MM.1S (cell line): ENCODE data around the gene TMEM14A.

Source experiments
- DNase-seq: peaks from one replicate; pipeline ENCODE4 v3.0.0-alpha.2; 2015
- H2AFZ ChIP-seq: fragments of 300-600 bp; sonication (generic); 2 replicates; pipeline ENCODE4 v1.6.0; 2016; ENCODE audit warnings: antibody characterized with exemption, low read length
- H3F3A ChIP-seq: fragments of 300-600 bp; sonication (generic); 2 replicates; pipeline ENCODE4 v1.6.1; 2016; ENCODE audit warnings: mild to moderate bottlenecking, antibody characterized with exemption, low read length, moderate library complexity, mixed read lengths; ENCODE audit not compliant: insufficient read depth
- H3K27ac ChIP-seq: fragments of 300-600 bp; sonication (generic); 2 replicates; pipeline ENCODE4 v1.5.1; 2016; ENCODE audit warnings: mild to moderate bottlenecking, low read length
- H3K27me3 ChIP-seq: fragments of 300-600 bp; sonication (generic); replicated peaks from 2 replicates; pipeline ENCODE4 v1.6.0; 2016; ENCODE audit warnings: low read length; ENCODE audit not compliant: insufficient read depth
- H3K36me3 ChIP-seq: fragments of 300-600 bp; sonication (generic); replicated peaks from 2 replicates; pipeline ENCODE4 v1.6.1; 2016; ENCODE audit warnings: mild to moderate bottlenecking, low read length, mixed read lengths; ENCODE audit not compliant: insufficient read depth
- H3K4me1 ChIP-seq: fragments of 300-600 bp; sonication (generic); 2 replicates; pipeline ENCODE4 v1.6.1; 2016; ENCODE audit warnings: low read length, mixed read lengths
- H3K4me2 ChIP-seq: fragments of 300-600 bp; sonication (generic); 2 replicates; pipeline ENCODE4 v1.6.0; 2016; ENCODE audit warnings: low read depth, low read length
- H3K4me3 ChIP-seq: fragments of 300-600 bp; sonication (generic); 2 replicates; pipeline ENCODE4 v1.5.1; 2016; ENCODE audit warnings: low read length, mixed read lengths
- H3K79me2 ChIP-seq: fragments of 300-600 bp; sonication (generic); 2 replicates; pipeline ENCODE4 v1.6.1; 2016; ENCODE audit warnings: mixed run types, low read length, mixed read lengths
- H3K9ac ChIP-seq: fragments of 300-600 bp; sonication (generic); 2 replicates; pipeline ENCODE4 v1.6.1; 2016; ENCODE audit warnings: low read length, mixed read lengths
- H3K9me2 ChIP-seq: fragments of 300-600 bp; sonication (generic); replicated peaks from 2 replicates; pipeline ENCODE4 v1.6.1; 2016; ENCODE audit warnings: mild to moderate bottlenecking, low read length, mixed read lengths; ENCODE audit not compliant: insufficient read depth
- H3K9me3 ChIP-seq: fragments of 300-600 bp; sonication (generic); replicated peaks from 2 replicates; pipeline ENCODE4 v1.6.1; 2016; ENCODE audit warnings: mild to moderate bottlenecking, low read length, mixed read lengths; ENCODE audit not compliant: insufficient read depth
- H4K20me1 ChIP-seq: fragments of 300-600 bp; sonication (generic); 2 replicates; pipeline ENCODE4 v1.6.1; 2016; ENCODE audit warnings: mild to moderate bottlenecking, low read length, moderate library complexity, mixed read lengths; ENCODE audit not compliant: insufficient read depth
- EZH2 ChIP-seq: fragments of 300-600 bp; sonication (generic); optimal IDR thresholded peaks from 2 replicates; pipeline ENCODE3; 2017; ENCODE audit warnings: low read depth, mild to moderate bottlenecking, antibody characterized with exemption, low read length, mixed read lengths
- EZH2phosphoT487 ChIP-seq: fragments of 300-600 bp; sonication (generic); IDR thresholded peaks from 2 replicates; pipeline ENCODE4 v1.6.1; 2018; ENCODE audit warnings: antibody characterized with exemption, low read length
- TF ChIP-seq, protein P1 (sequence below): fragments of 300-600 bp; sonication (generic); IDR thresholded peaks from 2 replicates; pipeline ENCODE4 v1.5.1; 2016; ENCODE audit warnings: antibody characterized with exemption, low read length, mixed read lengths

Gene TMEM14A

DNA sequence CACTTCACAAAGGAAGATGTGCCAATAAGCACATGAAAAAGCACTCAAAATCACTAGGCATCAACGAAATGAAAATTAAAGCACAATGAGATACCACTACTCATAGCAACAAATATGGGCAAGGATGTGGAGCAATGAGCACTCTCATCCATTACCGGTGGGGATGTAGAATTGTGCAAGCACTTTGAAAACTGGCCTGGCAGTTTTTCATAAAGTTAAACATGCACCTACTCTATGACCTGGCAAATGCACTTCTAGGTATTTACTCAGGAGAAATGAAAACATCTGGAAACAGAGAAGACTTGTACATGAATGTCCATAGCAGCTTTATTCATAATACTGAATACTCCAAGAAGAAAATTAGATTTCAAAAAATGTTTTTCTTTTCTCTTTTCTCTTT is 34.1 kb upstream of the TMEM14A start:
- Histone ChIP-seq H2AFZ (no peak overlapping the region), H3F3A (no peaks in the 10 kb centered on the region), H3K4me3 (no peak overlapping the region), H3K36me3 (no peaks in the 10 kb centered on the region), H3K4me2 (no peak overlapping the region), H3K4me1 (no peaks in the 10 kb centered on the region), H3K79me2 (no peaks in the 10 kb centered on the region), H3K9ac (no peak overlapping the region), H4K20me1 (no peaks in the 10 kb centered on the region), H3K9me3 (no peaks in the 10 kb centered on the region), H3K9me2 (no peaks in the 10 kb centered on the region), H3K27ac (no peak overlapping the region), H3K27me3 (no peaks in the 10 kb centered on the region)
- no peak for DNase-seq
- TF ChIP-seq, protein P1, sequence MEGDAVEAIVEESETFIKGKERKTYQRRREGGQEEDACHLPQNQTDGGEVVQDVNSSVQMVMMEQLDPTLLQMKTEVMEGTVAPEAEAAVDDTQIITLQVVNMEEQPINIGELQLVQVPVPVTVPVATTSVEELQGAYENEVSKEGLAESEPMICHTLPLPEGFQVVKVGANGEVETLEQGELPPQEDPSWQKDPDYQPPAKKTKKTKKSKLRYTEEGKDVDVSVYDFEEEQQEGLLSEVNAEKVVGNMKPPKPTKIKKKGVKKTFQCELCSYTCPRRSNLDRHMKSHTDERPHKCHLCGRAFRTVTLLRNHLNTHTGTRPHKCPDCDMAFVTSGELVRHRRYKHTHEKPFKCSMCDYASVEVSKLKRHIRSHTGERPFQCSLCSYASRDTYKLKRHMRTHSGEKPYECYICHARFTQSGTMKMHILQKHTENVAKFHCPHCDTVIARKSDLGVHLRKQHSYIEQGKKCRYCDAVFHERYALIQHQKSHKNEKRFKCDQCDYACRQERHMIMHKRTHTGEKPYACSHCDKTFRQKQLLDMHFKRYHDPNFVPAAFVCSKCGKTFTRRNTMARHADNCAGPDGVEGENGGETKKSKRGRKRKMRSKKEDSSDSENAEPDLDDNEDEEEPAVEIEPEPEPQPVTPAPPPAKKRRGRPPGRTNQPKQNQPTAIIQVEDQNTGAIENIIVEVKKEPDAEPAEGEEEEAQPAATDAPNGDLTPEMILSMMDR = no peak

DNA sequence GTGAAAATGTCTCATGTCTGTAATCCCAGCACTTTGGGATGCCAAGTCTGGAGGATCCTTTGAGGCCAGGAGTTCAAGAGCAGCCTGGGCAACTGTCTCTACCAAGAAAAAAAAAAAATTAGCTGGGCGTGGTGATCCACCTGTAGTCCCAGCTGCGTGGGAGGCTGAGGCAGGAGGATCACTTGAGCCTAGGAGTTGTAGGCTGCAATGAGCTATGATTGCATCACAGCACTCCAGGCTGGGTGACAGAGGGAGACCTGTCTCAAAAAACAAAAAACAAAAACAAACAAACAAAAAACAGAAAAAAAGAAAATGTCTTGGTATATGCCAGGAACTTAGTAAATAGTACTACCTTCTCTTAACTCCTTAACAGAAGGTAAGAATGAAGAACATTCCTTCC is 31.4 kb upstream of the TMEM14A start:
- no peak for DNase-seq
- TF ChIP-seq, protein P1 = no peak
- no peak for TF ChIP-seq EZH2phosphoT487
- no peak for TF ChIP-seq EZH2
- Histone ChIP-seq H3K9me2 (no peaks in the 10 kb centered on the region), H3F3A (no peaks in the 10 kb centered on the region), H3K9ac (no peak overlapping the region), H3K4me1 (no peaks in the 10 kb centered on the region), H3K79me2 (no peaks in the 10 kb centered on the region), H3K27ac (no peak overlapping the region), H3K27me3 (no peaks in the 10 kb centered on the region), H3K9me3 (no peaks in the 10 kb centered on the region), H2AFZ (no peak overlapping the region), H4K20me1 (no peaks in the 10 kb centered on the region), H3K4me3 (no peak overlapping the region), H3K4me2 (no peak overlapping the region), H3K36me3 (no peaks in the 10 kb centered on the region)

GRCh38 chr6:52640170-52640569 is 30.7 kb upstream of the TMEM14A start:
- TF ChIP-seq EZH2 (no peak), EZH2phosphoT487 (no peak)
- TF ChIP-seq, protein P1 = no peak
- Histone ChIP-seq H2AFZ (no peak overlapping the region), H3K4me1 (no peaks in the 10 kb centered on the region), H4K20me1 (no peaks in the 10 kb centered on the region), H3K4me3 (no peak overlapping the region), H3K79me2 (no peaks in the 10 kb centered on the region), H3K9ac (no peak overlapping the region), H3K9me3 (no peaks in the 10 kb centered on the region), H3K27ac (no peak overlapping the region), H3K27me3 (no peaks in the 10 kb centered on the region), H3K9me2 (no peaks in the 10 kb centered on the region), H3K36me3 (no peaks in the 10 kb centered on the region), H3F3A (no peaks in the 10 kb centered on the region), H3K4me2 (no peak overlapping the region)
- DNase-seq = no peak

DNA sequence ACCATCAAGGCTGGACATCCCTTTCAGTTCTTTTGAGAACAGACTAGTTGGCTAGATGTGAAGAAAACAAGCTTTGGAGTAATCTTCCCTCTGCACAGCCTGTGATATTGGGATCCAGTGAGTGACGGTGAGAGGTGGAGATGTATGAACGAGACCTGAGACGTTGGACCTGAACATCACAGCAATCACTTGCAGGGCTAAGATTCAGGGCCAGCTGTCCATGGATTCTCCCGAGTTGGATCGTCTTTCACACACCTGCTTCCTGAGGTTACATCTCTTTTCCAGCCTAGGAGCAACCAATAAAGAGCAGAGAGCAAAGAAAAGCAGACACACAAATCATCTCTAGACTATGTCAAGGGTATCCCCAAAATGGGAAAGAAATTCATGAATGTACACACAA is 30.0 kb upstream of the TMEM14A start:
- H3K9ac ChIP-seq = no peak overlapping the region
- no peak for DNase-seq

More for the DNA sequence above, 30.0 kb upstream of the TMEM14A start:
- no peaks in the 10 kb centered on the region for H3F3A ChIP-seq
- no peaks in the 10 kb centered on the region for H3K79me2 ChIP-seq
- no peak overlapping the region for H3K4me2 ChIP-seq
- no peak overlapping the region for H3K4me3 ChIP-seq
- H3K4me1 ChIP-seq = no peaks in the 10 kb centered on the region
- no peaks in the 10 kb centered on the region for H3K9me3 ChIP-seq
- no peak overlapping the region for H3K27ac ChIP-seq
- TF ChIP-seq, protein P1 = no peak
- TF ChIP-seq EZH2 (no peak), EZH2phosphoT487 (no peak)
- no peaks in the 10 kb centered on the region for H3K36me3 ChIP-seq
- H3K27me3 ChIP-seq = no peaks in the 10 kb centered on the region
- H3K9me2 ChIP-seq = no peaks in the 10 kb centered on the region
- H4K20me1 ChIP-seq = no peaks in the 10 kb centered on the region
- H2AFZ ChIP-seq = no peak overlapping the region
